HUES48 (cell line): ENCODE data around the gene PRR18.

Experiments
- H3K27ac ChIP-seq: one replicate; pipeline ENCODE4 v1.7.0; 2013; ENCODE audit warnings: low read depth, low read length, inconsistent platforms
- H3K27me3 ChIP-seq: 2 replicates; pipeline ENCODE4 v1.6.1; 2013; ENCODE audit warnings: mild to moderate bottlenecking, low read length; ENCODE audit not compliant: control insufficient read depth, insufficient read depth
- H3K36me3 ChIP-seq: 2 replicates; pipeline ENCODE4 v1.6.1; 2013; ENCODE audit warnings: low read length; ENCODE audit not compliant: control insufficient read depth, insufficient read depth
- H3K4me1 ChIP-seq: 2 replicates; pipeline ENCODE4 v1.6.1; 2013; ENCODE audit warnings: mild to moderate bottlenecking, low read length; ENCODE audit not compliant: control insufficient read depth, insufficient read depth
- H3K4me3 ChIP-seq: 2 replicates; pipeline ENCODE4 v1.5.1; 2013; ENCODE audit warnings: mild to moderate bottlenecking, low read depth, low read length
- H3K9ac ChIP-seq: 2 replicates; pipeline ENCODE4 v1.6.1; 2013; ENCODE audit warnings: mild to moderate bottlenecking, low read depth, low read length, moderate library complexity
- H3K9me3 ChIP-seq: 2 replicates; pipeline ENCODE4 v1.6.1; 2013; ENCODE audit warnings: low read length; ENCODE audit not compliant: control insufficient read depth, insufficient read depth

PRR18 gene

GRCh38 chr6:166314454-166314853 is 6.3 kb upstream of the PRR18 start:
- no peaks in the 10 kb centered on the region; the same call in 1 of the 2 replicates for H3K4me1 ChIP-seq
- no peak overlapping the region for H3K9ac ChIP-seq
- no peak overlapping the region for H3K4me3 ChIP-seq
- H3K36me3 ChIP-seq, result peaks cover 7% of the 10 kb centered on the region
- H3K27ac ChIP-seq, result no peak overlapping the region
- H3K9me3 ChIP-seq, result no peaks in the 10 kb centered on the region
- peaks cover 14% of the 10 kb centered on the region for H3K27me3 ChIP-seq

- Histone ChIP-seq H3K36me3 (no peaks in the 10 kb centered on the region), H3K4me3 (no peak overlapping the region), H3K9me3 (no peaks in the 10 kb centered on the region), H3K27ac (no peak overlapping the region), H3K27me3 (peaks cover 23% of the 10 kb centered on the region), H3K4me1 (peaks cover 5% of the 10 kb centered on the region), H3K9ac (no peak overlapping the region)
Measured at GRCh38 chr6:166313255-166314070, 5.3 kb upstream of the PRR18 start.

- Histone ChIP-seq H3K9me3 (no peaks in the 10 kb centered on the region), H3K4me1 (peaks cover 5% of the 10 kb centered on the region), H3K27me3 (peaks cover 30% of the 10 kb centered on the region), H3K36me3 (no peaks in the 10 kb centered on the region), H3K9ac (no peak overlapping the region), H3K4me3 (no peak overlapping the region), H3K27ac (no peak overlapping the region)
Measured at GRCh38 chr6:166312832-166313231, 4.6 kb upstream of the PRR18 start.

GRCh38 chr6:166310634-166311033 is 2.4 kb upstream of the PRR18 start:
- Histone ChIP-seq H3K27ac (no peak overlapping the region), H3K4me1 (peaks cover 5% of the 10 kb centered on the region), H3K36me3 (no peaks in the 10 kb centered on the region), H3K4me3 (no peak overlapping the region), H3K27me3 (peaks cover 52% of the 10 kb centered on the region), H3K9me3 (no peaks in the 10 kb centered on the region), H3K9ac (no peak overlapping the region)

GRCh38 chr6:166309977-166310376 is 1.8 kb upstream of the PRR18 start:
- H3K27ac ChIP-seq, result no peak overlapping the region
- H3K9ac ChIP-seq, result no peak overlapping the region
- no peaks in the 10 kb centered on the region for H3K36me3 ChIP-seq
- H3K4me1 ChIP-seq, result peaks cover 5% of the 10 kb centered on the region
- H3K4me3 ChIP-seq, result no peak overlapping the region
- H3K9me3 ChIP-seq, result no peaks in the 10 kb centered on the region
- peaks cover 58% of the 10 kb centered on the region for H3K27me3 ChIP-seq

- Histone ChIP-seq H3K4me3 (peak overlapping the region; percentile 61), H3K36me3 (no peaks in the 10 kb centered on the region), H3K9ac (no peak overlapping the region), H3K9me3 (no peaks in the 10 kb centered on the region), H3K27ac (no peak overlapping the region), H3K27me3 (peaks cover 61% of the 10 kb centered on the region), H3K4me1 (peaks cover 5% of the 10 kb centered on the region)
Measured at GRCh38 chr6:166308769-166309589, 787 bp upstream of the PRR18 start.

GRCh38 chr6:166307082-166308032 is 835 bp downstream of the PRR18 start:
- Histone ChIP-seq H3K36me3 (no peaks in the 10 kb centered on the region), H3K9me3 (no peaks in the 10 kb centered on the region), H3K4me1 (peaks cover 5% of the 10 kb centered on the region), H3K9ac (no peak overlapping the region), H3K27ac (no peak overlapping the region), H3K27me3 (peaks cover 61% of the 10 kb centered on the region), H3K4me3 (peak overlapping the region; percentile 61)

- H3K27me3 ChIP-seq, result peaks cover 61% of the 10 kb centered on the region
- H3K27ac ChIP-seq, result no peak overlapping the region
- no peak overlapping the region; the same call in 1 of the 2 replicates for H3K4me3 ChIP-seq
- H3K4me1 ChIP-seq, result peaks cover 5% of the 10 kb centered on the region
- no peaks in the 10 kb centered on the region for H3K36me3 ChIP-seq
- H3K9ac ChIP-seq, result no peak overlapping the region
- H3K9me3 ChIP-seq, result no peaks in the 10 kb centered on the region
Measured at GRCh38 chr6:166306378-166307081, 1.7 kb downstream of the PRR18 start.

- Histone ChIP-seq H3K27me3 (peaks cover 60% of the 10 kb centered on the region), H3K9me3 (no peaks in the 10 kb centered on the region)
Measured at GRCh38 chr6:166305562-166306117, 2.6 kb downstream of the PRR18 start.

GRCh38 chr6:166304106-166304505 is 4.1 kb downstream of the PRR18 start:
- H3K4me3 ChIP-seq, result no peak overlapping the region
- H3K27me3 ChIP-seq, result peaks cover 44% of the 10 kb centered on the region
- H3K9me3 ChIP-seq, result no peaks in the 10 kb centered on the region
- no peaks in the 10 kb centered on the region for H3K36me3 ChIP-seq
- H3K9ac ChIP-seq, result no peak overlapping the region
- H3K27ac ChIP-seq, result no peak overlapping the region
- H3K4me1 ChIP-seq, result peaks cover 5% of the 10 kb centered on the region

More at GRCh38 chr6:166305562-166306117, 2.6 kb downstream of the PRR18 start:
- Histone ChIP-seq H3K36me3 (no peaks in the 10 kb centered on the region), H3K9ac (no peak overlapping the region), H3K4me1 (peaks cover 5% of the 10 kb centered on the region), H3K4me3 (no peak overlapping the region), H3K27ac (no peak overlapping the region)
